Astrocyte of the cerebellum (primary cell): ENCODE results near the gene CDC25C.

ENCODE experiments used
- DNase-seq: peaks from one replicate; pipeline ENCODE4 v3.0.0-alpha.2; 2011; ENCODE audit warnings: low read depth
- H3K4me3 ChIP-seq: 2 replicates; pipeline ENCODE4 v1.5.1; 2011; ENCODE audit warnings: mild to moderate bottlenecking, low read depth, low read length, moderate library complexity
- in situ Hi-C: cut with HindIII; loops from 2 replicates; pipeline ENCODE4 v1.10.0; 2017; ENCODE audit warnings: low sequenced_read_pairs
- TF ChIP-seq, protein P1 (sequence below): IDR thresholded peaks from 2 replicates; pipeline ENCODE4 v1.5.1; 2012; ENCODE audit warnings: low read length, low read depth, moderate library complexity, mild to moderate bottlenecking; ENCODE audit errors: missing control alignments

The CDC25C gene

DNA sequence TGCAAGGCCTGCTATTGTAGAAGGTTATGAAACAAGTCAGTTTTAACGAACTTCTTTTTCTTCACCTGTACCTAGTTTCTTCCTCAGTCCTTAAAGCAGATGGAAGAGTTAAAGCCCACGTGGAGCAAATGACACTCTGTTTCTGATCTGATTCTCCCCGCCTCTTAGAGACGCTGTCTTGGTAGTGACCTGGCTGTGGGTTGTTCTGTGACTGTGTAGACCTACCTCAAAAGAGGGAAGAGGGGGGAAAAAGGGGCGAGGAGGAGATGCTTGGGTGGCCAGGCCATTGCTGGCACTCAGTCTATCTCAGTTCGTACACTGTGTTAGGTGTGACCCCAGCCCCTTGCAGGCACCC lies 57.8 kb downstream of the CDC25C start:
- in situ Hi-C loops, result no loop called here
- no peak for DNase-seq
- TF ChIP-seq, protein P1, sequence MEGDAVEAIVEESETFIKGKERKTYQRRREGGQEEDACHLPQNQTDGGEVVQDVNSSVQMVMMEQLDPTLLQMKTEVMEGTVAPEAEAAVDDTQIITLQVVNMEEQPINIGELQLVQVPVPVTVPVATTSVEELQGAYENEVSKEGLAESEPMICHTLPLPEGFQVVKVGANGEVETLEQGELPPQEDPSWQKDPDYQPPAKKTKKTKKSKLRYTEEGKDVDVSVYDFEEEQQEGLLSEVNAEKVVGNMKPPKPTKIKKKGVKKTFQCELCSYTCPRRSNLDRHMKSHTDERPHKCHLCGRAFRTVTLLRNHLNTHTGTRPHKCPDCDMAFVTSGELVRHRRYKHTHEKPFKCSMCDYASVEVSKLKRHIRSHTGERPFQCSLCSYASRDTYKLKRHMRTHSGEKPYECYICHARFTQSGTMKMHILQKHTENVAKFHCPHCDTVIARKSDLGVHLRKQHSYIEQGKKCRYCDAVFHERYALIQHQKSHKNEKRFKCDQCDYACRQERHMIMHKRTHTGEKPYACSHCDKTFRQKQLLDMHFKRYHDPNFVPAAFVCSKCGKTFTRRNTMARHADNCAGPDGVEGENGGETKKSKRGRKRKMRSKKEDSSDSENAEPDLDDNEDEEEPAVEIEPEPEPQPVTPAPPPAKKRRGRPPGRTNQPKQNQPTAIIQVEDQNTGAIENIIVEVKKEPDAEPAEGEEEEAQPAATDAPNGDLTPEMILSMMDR, result no peak
- H3K4me3 ChIP-seq, result peak overlapping the region; percentile 39

DNA sequence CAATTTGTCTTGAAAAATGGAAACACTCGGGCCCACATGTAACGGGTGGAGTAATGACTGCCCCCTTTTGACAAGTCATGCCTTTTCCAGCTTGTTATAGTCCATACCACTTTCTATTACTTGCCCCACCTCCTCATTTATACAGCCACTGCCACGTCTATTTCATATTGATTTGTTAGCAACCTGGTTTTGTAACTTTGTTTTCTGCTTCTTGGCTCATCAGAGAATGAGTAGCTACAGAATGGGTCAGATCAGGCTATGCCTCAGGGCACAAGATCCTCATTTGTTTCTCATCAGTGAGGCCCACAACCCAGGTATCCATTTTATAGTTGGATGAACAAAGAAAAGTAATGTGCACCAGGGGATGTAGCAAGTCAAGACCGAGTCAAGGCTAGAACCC lies 58.9 kb downstream of the CDC25C start:
- in situ Hi-C loops, result no loop called here
- no peak for DNase-seq
- TF ChIP-seq, protein P1, result no peak
- H3K4me3 ChIP-seq, result no peak overlapping the region

DNA sequence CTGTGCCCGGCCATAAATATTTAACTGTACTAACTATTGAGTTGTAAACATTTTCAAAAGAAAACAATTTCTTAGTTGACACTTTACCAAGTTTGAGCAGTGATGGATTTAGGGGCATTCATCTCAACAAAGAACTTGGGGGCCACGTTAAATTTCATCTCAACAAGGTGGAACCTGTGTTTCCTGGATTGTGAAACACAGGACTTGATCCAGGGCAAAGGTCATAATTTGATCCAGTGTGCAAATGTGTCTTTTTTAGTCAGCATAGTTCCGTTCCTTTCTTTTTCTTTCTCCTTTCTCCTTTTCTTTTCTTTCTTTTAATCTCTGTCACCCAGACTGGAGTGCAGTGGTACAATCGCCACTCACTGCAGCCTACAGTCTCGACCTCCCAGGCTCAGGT lies 60.3 kb downstream of the CDC25C start:
- TF ChIP-seq, protein P1, result no peak
- DNase-seq, result no peak
- no peak overlapping the region for H3K4me3 ChIP-seq
- in situ Hi-C loops, result no loop called here

DNA sequence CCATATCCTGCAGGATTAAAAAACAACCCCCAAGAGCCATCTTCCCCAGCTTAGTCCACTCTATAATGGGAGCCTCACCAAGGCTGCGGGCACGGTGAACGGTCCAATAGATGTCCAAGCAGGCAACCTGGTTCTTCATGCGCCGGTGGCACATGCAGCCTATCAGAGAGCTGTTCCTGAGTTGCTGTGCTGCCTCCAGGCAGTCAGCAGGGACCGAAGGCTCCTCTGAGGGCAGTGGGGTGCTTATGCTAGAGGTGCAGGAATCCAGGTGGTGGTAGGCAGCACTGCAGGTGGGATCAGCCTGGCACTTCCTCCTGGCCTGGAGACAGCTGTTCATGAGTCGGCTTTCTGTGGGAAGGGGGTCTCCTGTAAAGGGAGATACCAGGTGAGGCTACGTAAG lies 67.4 kb downstream of the CDC25C start:
- no peak for DNase-seq
- TF ChIP-seq, protein P1, result no peak
- in situ Hi-C loops, result no loop called here
- H3K4me3 ChIP-seq, result no peak overlapping the region

DNA sequence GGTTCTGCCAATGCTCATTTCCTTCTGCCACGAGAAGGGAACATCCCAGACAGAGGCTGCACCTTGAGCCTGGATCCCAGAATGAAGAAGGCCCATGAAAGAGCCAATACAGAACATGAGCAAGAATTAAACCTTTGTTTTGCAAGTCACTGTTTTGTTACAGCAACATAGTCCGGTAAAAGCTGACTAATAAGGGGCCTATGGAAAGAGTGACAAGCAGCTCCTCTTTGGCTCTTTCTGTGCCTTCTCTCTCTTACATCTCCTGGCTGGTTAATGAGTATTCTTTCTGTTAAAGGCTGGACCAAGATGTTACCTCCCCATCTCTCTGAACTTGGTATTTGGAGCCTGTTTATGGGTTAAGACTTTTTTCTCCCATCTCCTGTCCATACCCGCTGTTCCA lies 68.0 kb downstream of the CDC25C start:
- no peak overlapping the region for H3K4me3 ChIP-seq
- DNase-seq, result no peak
- in situ Hi-C loops, result no loop called here
- TF ChIP-seq, protein P1, result no peak

DNA sequence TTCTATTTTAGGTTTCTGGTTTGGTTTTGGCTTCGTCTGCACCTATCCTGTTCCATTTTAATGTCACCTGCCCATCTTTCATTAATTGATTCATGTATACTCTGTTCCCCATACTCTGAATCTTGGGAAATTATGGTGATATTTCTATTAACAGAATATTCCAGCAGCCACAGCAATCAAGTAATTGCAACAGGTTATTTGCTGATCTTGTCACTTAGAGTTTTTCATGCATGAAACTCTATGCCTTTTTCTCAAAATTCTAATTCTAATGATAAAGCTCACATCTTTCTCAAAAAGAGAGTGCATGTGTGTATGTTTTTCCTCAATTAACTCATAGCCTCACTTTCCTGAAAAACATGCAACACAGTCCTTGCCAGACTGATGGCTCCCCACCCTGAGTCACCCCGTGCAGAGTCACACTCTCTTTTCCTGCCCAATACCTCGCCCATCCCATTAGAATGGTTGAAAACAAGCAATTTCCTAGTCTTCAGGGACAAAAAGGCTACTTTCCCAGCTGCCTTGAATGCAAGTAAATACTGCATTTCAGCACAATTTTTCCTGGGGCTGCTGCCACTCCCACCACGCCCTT lies 72.8 kb downstream of the CDC25C start:
- in situ Hi-C loops, result no loop called here
- H3K4me3 ChIP-seq, result no peak overlapping the region
- DNase-seq, result no peak
- TF ChIP-seq, protein P1, result no peak

DNA sequence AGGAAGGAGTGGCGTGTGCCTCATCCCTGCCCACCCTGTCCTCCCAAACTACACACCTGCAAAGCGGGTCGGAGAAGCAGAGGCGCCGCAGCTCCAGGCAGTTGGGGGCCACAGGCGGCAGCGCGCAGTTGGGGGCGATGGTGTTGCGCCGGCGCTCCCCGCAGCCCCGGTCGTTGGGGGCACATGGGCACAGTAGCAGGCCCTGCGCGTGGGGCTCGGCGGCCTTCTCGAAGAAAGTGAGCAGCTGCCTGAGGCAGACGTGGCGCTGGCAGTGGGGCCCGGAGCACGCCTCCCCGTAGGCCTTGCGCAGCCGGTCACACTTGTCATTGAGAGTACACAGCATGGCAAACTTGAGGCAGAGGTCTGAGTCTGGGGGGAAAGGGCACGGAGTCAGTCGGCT lies 74.0 kb downstream of the CDC25C start:
- no peak overlapping the region for H3K4me3 ChIP-seq
- in situ Hi-C loops, result no loop called here
- no peak for DNase-seq
- TF ChIP-seq, protein P1, result no peak
